ENCODE data around the gene RAB36.

Gene RAB36

GRCh38 chr22:23206915-23207314 is 61.6 kb downstream of the RAB36 start:
- no peak for TF ChIP-seq JUND (IDR thresholded peaks at IDR 0.05; ENCODE audit: low read depth)
- in situ Hi-C loops (cut with HindIII; ENCODE audit: low pct_unique_long_range_greater_than_20kb, low sequenced_read_pairs), result no loop called here
- no peak for DNase-seq (ENCODE audit: low read depth in 1 of 2, low spot score in 1 of 2)

GRCh38 chr22:23207729-23208393 is 62.6 kb downstream of the RAB36 start:
- TF ChIP-seq JUND (IDR thresholded peaks at IDR 0.05; ENCODE audit: low read depth), result no peak
- in situ Hi-C loops (cut with HindIII; ENCODE audit: low pct_unique_long_range_greater_than_20kb, low sequenced_read_pairs), result no loop called here
- DNase-seq (ENCODE audit: low read depth in 1 of 2, low spot score in 1 of 2), result no peak

- in situ Hi-C loops (cut with HindIII; ENCODE audit: low pct_unique_long_range_greater_than_20kb, low sequenced_read_pairs), result no loop called here
- DNase-seq (ENCODE audit: low read depth in 1 of 2, low spot score in 1 of 2), result no peak
- TF ChIP-seq JUND (IDR thresholded peaks at IDR 0.05; ENCODE audit: low read depth), result no peak
Observed at GRCh38 chr22:23210428-23211170, 65.3 kb downstream of the RAB36 start.

- TF ChIP-seq JUND (IDR thresholded peaks at IDR 0.05; ENCODE audit: low read depth), result no peak
- DNase-seq (ENCODE audit: low read depth in 1 of 2, low spot score in 1 of 2), result no peak
- in situ Hi-C loops (cut with HindIII; ENCODE audit: low pct_unique_long_range_greater_than_20kb, low sequenced_read_pairs), result no loop called here
Observed at GRCh38 chr22:23211622-23212021, 66.3 kb downstream of the RAB36 start.

GRCh38 chr22:23212061-23213021 is 67.1 kb downstream of the RAB36 start:
- TF ChIP-seq JUND (IDR thresholded peaks at IDR 0.05; ENCODE audit: low read depth), result no peak
- DNase-seq (ENCODE audit: low read depth in 1 of 2, low spot score in 1 of 2), result no peak
- in situ Hi-C loops (cut with HindIII; ENCODE audit: low pct_unique_long_range_greater_than_20kb, low sequenced_read_pairs), result no loop called here

- DNase-seq (ENCODE audit: low read depth in 1 of 2, low spot score in 1 of 2), result no peak
- no peak for TF ChIP-seq JUND (IDR thresholded peaks at IDR 0.05; ENCODE audit: low read depth)
- in situ Hi-C loops (cut with HindIII; ENCODE audit: low pct_unique_long_range_greater_than_20kb, low sequenced_read_pairs), result no loop called here
Observed at GRCh38 chr22:23213022-23213555, 67.8 kb downstream of the RAB36 start.

GRCh38 chr22:23213581-23214334 is 68.5 kb downstream of the RAB36 start:
- in situ Hi-C loops (cut with HindIII; ENCODE audit: low pct_unique_long_range_greater_than_20kb, low sequenced_read_pairs), result no loop called here
- TF ChIP-seq JUND (IDR thresholded peaks at IDR 0.05; ENCODE audit: low read depth), result no peak
- no peak for DNase-seq (ENCODE audit: low read depth in 1 of 2, low spot score in 1 of 2)
